ENCODE data around the gene CLTC.
A peak's percentile ranks its signal among the peaks of the same experiment; 100 is the strongest.
"Not testable (repeated sequence)": the region's sequence is repeated elsewhere in the genome, so short reads cannot be mapped to it uniquely, and the experiment has no call there.

The CLTC gene

DNA sequence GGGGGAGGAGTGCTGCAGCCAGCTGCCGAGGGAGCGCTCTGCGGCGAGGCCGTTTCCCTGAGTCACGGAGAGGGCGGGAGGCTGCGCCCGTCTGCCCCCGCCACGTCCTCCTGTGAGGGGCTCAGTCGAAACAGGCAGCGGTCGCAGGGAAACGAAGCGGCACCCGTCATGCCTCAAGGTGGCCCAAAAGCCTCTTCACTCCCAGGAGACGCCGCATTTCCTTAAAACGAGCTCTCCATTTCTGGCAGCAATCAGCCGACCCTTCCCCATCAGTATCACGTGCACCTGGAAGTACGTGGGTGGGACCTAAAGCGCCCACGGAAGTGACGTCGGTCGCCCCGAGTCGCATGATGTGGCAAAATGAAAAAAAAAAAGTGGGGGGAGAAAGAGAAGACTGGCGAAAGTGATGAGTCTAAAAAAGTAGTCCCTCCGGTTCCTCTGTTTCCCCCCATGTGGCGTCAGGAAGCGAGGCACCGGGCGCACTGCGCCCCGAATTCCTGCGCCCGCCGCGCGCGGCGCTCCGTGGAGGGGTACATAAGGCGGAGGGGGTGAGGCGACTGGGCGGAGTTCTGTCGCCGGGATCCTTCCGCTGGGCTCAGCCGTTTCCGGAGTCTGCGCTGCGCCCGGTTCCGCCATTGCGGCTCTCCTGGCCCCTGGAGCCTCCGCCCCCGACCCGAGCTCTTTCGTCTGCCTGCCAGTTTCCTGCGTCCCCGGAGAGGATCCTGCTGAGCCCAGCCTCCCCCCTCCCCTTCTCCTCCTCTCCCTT is at the start of gene CLTC:
TSS of gene CLTC (plus strand) at position 598 of the 766 bp plus-strand sequence. CDS start 237 bp downstream, outside the sequence.
- DNase-seq (ENCODE audit: low spot score): peak; percentile 89

DNA sequence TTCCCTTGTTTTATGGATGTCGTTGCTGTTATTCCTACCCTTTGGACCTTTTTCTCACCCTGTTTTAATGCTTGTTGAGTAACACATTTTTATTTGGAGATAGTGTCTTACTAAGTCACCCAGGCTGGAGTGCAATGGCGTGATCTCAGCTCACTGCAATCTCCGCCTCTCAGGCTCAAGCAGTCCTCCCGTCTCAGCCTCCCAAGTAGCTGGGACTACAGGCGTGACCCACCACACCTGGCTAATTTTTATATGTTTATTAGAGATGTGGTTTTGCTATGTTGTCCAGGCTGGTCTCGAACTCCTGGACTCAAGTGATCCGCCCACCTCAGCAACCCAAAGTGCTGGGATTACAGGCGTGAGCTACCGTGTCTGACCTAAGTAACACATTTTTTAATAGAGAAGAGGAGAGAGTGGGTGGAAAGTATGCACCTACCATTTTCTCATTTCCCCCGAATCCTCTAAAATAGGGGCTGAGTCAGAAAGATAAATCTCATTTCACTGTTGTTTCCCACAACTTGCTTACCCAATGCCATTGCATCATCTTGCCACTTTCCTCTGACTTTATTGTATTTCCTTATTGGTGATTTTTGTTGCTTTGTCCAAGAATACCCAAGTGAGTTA is 47.3 kb upstream of the CLTC start:
- DNase-seq (ENCODE audit: low spot score): no peak

DNA sequence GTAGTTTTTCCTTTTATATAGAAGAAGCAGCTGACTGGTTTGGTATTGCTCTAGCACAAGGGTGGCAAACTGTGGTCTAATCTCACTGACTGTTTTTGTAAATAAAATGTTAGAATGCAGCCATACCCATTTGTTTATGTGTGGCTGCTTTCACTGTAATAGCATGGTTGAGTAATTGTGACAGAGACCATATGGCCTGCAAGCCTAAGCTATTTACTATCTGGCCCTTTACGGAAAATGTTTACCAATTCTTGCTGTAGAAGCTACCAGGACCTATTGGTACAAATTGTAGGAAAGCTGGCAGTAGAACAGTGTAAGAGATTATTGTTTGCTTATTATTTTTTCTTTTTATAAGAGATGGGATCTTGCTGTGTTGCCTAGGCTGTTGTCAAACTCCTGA is 35.5 kb upstream of the CLTC start:
- DNase-seq (ENCODE audit: low spot score): not testable (repeated sequence)

DNA sequence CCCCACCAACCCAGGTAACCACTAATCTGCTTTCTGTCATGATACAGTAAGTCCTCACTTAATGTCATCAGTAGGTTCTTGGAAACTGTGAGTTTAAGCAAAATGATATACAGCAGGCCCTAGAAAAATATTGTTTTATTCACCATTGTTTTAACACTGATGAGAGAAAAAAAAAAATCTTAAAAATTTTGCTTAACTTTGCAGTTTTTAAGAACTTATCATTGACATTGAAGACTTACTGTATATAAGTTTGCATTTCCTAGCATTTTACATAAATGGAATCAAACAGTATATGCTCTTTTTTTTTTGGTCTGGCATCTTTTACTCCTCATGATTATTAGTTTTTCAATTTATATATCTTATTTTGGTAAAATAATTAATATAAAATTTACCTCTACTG is 19.5 kb upstream of the CLTC start:
- DNase-seq (ENCODE audit: low spot score): no peak

DNA sequence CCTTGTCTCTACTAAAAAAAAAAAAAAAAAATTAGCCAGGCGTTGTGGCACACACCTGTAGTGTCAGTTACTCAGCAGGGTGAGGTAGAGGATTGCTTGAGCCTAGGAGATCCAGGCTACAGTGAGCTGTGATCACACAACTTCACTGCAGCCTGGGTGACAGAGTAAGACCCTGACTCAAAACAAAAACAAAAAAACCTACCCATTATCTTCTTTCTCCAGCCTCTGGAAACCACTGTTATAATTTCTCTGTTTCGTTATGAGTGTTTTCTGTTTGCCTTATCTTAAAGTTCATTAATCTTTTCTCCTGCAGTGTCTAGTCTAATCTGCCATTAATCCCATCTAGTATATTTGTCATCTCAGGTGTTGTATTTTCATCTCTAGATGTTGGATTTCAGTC is 18.6 kb upstream of the CLTC start:
- no peak for DNase-seq (ENCODE audit: low spot score)

DNA sequence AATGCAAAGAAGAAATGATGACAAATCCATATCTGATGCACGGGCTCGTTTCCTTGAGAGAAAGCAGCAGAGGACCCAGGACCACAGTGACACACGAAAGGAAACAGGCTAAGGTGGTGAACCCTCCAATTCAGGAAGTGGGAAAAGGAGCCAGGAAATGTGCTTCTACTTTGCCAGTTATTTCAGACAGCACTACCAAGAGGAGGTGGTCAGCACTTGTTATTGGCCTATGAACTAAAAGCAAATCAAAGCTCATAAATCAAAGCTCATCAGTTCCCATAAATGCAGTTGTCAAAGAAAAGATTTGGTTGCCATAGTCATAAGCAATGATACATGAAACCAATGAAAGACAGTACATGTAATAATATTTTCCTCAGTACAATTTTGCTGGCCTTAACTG is 12.6 kb upstream of the CLTC start:
- DNase-seq (ENCODE audit: low spot score): no peak

DNA sequence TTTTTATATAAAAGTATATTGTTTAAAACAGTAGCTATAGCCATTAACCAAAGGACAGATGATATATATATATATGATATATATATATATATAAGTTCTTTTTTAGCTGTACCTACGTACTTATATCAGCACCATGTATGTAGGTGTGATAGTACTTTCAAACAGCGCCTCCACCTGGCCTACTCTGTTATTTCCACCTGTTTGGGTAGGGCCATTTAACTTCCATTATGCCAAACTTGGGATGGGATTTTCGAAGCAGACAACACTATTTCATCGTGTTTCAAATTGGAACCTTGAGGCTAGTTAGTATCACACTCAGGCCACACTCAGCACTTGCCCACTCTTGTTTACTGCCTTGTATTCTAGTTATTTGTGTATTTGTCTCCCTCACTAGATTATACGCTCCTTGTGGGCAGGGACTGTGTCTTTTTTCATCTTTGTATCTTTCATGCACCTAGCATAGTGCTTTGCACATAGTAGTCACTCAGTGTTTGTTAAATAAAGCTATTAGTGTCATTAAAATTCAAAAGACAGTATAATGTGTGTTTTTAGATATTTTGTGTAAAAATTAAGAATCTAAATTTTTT is 11.8 kb upstream of the CLTC start:
- no peak for DNase-seq (ENCODE audit: low spot score)

DNA sequence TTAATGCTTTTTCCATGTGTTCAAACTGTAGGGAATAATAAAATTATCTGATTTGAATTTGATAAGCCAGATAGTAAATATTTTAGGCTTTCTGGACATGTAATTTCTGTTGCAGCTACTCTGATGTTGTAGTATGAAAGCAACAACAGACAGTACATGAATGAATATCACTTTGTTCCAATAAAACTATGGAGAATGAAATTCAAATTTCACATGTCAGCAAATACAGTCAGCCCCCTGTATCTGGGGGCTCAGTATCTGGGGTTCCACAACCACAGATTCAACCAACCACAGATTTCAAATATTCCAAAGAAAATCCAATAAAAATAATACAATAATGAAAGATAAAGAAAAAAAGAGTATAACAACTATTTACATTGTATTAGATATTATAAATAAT is 8.2 kb upstream of the CLTC start:
- DNase-seq (ENCODE audit: low spot score): no peak

DNA sequence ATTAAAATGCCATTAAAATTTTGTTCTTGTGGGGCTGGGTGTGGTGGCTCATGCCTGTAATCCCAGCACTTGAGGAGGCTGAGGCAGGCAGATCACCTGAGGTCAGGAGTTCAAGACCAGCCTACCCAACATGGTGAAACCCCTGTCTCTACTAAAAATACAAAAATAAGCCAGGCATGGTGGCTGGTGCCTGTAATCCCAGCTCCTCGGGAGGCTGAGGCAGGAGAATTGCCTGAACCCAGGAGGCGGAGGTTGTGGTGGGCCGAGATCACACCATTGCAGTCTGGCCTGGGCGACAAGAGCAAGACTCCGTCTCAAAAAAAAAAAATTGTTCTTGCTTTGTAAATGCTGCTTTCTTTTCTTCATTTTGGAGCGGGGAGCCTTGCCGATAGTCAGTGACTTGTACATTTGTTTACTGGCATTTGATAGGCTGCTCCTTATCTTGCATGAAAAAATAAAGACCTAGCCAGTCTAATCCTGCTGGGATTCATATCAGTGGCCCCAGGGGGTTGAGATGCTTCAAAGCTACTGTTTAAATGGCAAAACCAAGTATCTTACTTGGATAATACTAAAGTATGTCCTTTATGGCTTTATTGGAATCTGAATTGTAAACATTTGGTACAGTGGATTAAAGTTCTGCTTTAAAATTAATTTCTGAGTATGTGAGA is 3.3 kb upstream of the CLTC start:
- no peak for DNase-seq (ENCODE audit: low spot score)

DNA sequence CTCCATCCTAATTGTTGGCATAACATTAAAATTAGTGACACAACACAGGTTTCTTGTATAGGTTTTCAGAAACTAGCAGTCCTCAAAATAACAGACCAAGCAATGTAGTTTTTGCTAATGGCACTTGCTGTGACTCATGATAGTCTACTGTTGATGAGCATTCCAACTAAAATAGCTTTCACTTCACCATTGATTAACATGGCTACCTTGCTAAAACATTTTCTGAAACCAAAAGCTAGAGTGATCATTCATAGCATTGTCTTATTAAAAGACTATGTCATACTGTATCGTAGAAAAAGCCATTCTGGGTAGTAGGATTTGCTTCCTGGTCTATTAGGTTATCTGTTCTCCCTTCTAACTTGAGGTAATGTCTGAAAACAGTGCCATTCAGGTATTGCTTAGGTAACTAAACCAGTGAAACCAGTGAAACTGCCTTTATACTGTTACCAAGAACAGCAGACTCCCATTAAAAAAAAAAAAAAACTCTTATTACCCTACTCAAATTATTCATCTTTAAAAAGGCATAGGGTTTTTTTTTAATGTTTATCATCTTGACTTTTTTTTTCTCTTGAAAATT is 2.5 kb upstream of the CLTC start:
- DNase-seq (ENCODE audit: low spot score): no peak

DNA sequence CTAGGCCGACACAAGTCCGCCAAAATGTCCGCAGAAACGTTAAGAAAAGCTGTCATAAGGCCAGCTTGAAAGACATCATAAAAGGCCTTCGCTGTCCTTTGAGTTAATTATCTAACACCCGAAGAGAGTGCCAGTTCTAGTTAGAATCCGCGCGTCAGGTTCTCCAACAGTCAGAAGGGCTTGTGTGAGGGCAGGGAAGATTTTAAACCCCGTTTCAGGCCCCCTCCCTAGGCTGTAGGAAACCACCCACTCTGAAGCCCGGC is 729 bp upstream of the CLTC start:
- DNase-seq (ENCODE audit: low spot score): no peak

DNA sequence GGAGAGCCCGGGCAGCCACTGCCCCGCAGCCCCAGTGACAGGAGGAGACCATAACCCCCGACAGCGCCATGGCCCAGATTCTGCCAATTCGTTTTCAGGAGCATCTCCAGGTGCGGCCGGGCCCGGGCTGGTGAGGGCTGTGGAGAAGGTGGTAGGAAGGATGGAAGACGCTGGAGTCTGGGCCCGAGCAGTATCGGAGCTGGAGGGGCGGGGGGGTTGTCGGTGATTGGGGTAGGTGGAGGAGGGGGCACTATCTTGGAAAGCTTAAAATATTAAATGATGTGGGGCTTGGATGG is 317 bp downstream of the CLTC start:
- DNase-seq (ENCODE audit: low spot score): no peak

DNA sequence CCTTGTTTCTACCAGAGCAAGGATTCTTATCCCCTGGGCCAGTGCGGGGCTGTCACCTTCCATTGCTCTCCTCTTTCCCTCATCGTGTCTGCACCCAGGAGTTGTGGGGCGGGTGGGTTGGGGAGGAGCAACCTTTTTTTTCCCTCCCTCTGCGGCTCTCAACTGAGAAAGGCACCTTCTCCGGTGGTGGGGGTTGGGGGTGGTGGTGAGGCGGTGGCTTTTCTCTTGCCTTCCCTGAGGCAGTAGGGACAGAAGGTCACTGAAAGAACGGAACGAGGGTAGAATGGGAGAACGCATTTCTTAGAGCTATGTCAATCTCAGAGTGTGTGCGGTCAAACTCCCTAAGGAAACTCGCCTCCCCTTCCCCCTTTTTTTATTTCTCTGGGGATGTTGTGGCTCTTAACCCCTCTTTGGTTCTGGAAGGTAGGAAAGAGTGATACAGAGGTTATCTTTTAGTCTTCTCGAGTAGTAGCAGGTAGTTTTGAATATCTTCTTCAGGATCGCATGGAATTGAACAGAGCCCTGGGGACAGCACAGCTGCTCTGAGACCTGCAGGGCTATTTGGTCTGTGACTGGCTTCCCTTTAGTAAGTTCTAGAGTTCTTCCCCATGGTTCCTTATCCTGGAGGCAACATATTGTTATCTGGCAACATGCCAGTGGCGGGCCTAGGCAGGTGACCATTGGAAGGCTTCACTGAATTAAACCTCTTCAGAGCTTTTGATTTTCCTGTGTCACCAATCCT is 994 bp downstream of the CLTC start:
- DNase-seq (ENCODE audit: low spot score): peak; percentile 42

DNA sequence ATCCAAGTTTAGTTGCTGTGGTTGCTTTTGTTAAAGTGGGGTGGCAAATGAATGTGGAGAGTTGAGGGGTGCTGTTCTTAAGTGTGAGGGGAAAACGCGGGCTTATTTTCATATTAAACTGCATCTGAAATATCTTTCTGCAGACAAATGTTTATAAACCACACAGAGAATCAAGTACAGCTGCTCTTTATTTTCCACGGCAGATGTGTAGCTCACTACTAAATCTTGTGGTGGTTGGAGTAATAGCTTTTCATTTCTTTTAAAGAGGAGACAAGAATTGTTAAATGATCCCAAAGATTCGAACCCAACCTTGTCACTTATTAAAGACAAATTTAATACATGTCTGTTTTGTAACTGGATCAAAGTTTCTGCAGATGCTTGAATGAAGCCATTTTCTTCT is 2.1 kb downstream of the CLTC start:
- DNase-seq (ENCODE audit: low spot score): no peak

DNA sequence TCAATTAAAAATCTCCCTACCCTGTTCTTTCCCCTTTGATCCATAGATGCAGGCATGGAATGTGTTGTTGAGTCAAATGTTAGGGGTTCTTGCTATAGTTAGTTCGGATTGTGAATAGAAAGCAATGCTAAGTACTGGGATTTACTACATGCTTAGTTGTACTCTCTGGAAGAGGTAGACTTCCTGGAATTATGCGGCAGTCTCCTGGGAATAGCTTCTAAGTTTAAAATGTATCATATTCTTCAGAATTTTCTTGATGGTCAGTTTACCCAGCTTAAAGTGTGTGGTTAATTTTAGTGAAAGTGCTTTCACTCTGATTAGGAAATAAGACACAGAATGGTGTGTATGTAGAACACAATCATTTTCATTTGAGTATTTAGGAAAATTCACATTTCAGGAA is 3.5 kb downstream of the CLTC start:
- DNase-seq (ENCODE audit: low spot score): no peak

DNA sequence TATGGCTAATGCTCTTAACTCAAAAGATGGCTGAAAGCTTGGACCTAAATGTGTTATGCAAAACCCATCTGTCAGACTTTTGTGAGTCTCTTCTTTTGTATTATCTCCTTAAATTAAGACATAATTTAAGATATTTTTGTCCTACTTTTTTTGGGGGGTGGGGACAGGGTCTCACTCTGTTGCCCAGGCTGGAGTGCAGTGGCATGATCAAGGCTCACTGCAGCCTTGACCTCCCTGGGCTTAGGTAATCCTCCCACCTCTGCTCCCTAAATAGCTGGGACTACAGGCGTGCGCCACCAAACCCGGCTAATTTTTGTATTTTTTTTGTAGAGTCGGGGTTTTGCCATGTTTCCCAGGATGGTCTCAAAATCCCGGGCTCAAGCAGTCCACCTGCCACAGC is 7.1 kb downstream of the CLTC start:
- no peak for DNase-seq (ENCODE audit: low spot score)

DNA sequence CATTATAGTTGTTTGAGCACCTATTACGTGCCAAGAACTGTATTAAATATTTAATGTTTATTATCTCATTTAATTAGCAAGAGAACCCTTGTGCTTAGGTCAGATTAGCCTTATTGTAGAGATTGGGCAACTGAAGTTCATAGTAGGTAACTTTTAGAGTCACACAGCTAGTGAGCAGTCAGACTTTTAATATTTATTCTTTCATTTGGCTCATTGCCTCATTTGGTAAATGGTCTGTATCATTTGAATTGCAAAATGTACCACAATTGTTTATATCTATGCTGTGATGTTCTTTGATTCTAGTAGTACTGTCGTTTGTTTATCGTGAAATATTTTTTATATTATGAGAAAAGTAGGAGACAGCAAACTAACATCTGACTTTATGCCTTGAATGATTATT is 7.6 kb downstream of the CLTC start:
- DNase-seq (ENCODE audit: low spot score): no peak

DNA sequence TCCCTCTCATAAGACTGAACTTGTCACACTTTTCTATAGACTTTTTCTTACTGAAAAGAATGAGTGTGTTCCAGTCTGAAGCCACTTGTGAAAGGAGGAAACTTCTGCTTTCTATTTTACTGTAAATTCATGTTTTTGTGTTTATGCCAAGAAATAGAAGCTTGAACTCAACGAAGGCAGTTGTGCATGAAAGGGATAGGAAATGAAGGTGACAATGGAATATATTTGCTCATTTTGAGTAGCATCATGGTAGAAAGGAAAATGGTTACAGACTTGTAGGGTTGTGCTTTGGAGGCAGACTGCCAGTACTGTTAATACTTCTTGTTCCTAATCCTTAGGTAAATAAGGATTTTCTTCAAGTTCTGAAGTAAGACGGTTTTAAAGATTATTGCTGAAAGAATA is 8.1 kb downstream of the CLTC start:
- DNase-seq (ENCODE audit: low spot score): no peak

DNA sequence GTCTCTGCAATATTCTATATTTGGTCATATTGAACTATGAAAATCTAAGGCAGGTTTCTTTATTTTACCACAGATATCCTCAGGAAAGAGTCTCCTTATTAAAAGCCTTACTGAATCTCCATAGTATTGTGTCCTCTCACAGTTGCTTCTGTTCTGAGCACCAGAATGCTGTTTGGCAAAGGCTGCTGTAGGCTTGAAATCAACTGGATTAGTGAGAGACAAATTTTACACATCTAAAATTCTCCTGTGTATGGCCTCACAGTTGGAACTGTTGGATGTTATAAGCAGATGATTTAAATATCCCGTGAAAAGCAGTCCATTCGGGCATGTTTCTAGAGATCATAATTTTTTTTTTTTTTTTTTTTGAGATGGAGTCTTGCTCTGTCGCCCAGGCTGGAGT is 9.5 kb downstream of the CLTC start:
- no peak for DNase-seq (ENCODE audit: low spot score)

DNA sequence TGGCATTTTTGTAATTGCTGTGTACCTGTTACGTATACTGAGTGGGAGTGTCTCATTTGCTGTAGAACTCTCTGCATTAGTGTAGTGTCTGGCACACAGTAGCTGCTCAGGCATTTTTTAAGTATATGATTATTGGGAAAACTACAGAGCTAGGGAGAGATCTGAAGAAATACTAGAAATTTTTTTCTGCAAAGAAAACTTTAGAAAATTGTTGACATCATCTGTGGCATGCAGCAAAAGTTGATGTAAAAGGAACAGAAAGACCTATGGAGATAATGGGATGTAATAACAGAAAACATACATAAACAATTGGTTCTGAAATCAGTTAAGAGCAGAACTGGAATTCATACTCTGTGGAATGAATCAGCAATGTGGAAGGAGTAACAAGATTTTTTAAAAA is 11.6 kb downstream of the CLTC start:
- no peak for DNase-seq (ENCODE audit: low spot score)

DNA sequence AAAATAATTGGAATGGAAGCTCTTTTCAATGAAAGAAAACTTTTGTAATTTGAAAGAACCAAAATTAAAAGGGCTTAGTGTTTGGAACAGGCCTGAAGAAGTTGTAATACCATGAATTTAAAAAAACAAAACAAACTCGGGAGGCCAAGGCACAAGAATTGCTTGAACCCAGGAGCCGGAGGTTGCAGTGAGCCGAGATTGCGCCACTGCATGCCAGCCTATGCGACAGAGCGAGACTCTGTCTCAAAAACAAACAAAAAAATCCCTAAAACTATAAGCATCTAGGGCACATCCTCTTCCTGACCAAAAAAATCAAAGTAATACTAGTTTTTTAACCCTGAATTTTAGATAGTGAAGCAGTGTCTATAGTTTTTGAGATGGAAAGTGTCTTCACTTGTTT is 12.7 kb downstream of the CLTC start:
- DNase-seq (ENCODE audit: low spot score): no peak

DNA sequence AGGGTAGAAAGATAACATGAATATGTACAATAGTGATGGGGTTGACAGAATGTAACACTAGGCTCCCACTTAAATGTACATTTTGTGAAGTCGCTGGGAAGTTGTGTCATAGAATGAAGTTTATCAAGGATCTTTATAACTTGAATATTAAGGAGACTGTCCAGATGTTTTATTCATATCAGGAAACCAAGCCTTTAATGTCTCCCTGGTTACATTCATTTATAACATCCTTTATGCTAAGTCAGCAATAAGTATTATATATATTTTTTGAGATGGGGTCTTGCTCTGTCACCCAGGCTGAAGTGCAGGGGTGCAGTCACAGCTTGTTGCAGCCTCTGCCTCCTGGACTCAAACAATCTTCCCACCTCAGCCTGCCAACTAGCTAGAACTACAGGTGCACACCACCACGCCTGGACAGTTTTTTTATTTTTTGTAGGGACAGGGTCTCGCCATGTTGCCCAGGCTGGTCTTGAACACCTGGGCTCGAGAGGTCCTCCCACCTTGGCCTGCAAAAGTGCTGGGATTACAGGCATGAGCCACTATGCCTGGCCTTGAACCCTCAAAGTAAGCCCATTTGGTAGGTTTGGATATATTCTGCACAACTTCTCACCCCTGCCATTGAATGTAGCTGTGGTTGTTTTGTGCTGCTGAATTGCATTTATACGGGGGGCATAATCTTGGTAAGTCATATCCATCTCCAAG is 14.1 kb downstream of the CLTC start:
- DNase-seq (ENCODE audit: low spot score): no peak
